Motor neuron (in vitro differentiated cells): ENCODE data around the gene ZNF90. TPM values are rescaled to one million over a fixed set of nuclear protein-coding genes. Genes with fewer than 3 reads are reported as not detected.
A peak's percentile ranks its signal among the peaks of the same experiment; 100 is the strongest.
"Not testable (repeated sequence)": the region's sequence is repeated elsewhere in the genome, so short reads cannot be mapped to it uniquely, and the experiment has no call there.

ENCODE experiments used
- ATAC-seq, 8 experiments: fragments of 200-7000 bp; cut with Tn5 transposase; replicated peaks in 6 of 8; 2 replicates each; pipeline ENCODE4 v1.8.0; 2021; ENCODE audit warnings: mild to moderate bottlenecking in 8 of 8, moderate library complexity in 8 of 8
- H3K27ac ChIP-seq, 2 donors: fragments of 250-450 bp; sonication (Bioruptor Pico); 2 replicates each; pipeline ENCODE4 v1.9.0; 2021; ENCODE audit warnings: antibody characterized with exemption in 2 of 2, mild to moderate bottlenecking in 2 of 2, moderate library complexity in 1 of 2
- H3K4me1 ChIP-seq, 2 donors: fragments of 250-450 bp; sonication (Bioruptor Pico); replicated peaks in 1 of 2; 2 replicates each; pipeline ENCODE4 v1.6.1; 2021; ENCODE audit warnings: antibody characterized with exemption in 2 of 2, mild to moderate bottlenecking in 2 of 2, moderate library complexity in 1 of 2
- H3K4me3 ChIP-seq, 5 donors: fragments of 250-450 bp; sonication (Bioruptor Pico); 2 replicates each; pipeline ENCODE4 v1.9.0; 2021; ENCODE audit warnings: antibody characterized with exemption in 5 of 5, mild to moderate bottlenecking in 5 of 5, moderate library complexity in 4 of 5
- WGBS, 10 experiments: fragments of 450-650 bp; shearing (Covaris generic); methylation state at CpG; one replicate each; pipeline ENCODE4 v1.0.0; 2022; 5-methylcytosine and 5-hydroxymethylcytosine counted together
- in situ Hi-C, 9 experiments: fragments of 400-800 bp; cut with MboI; loops; one replicate each; pipeline ENCODE4 v1.15.0; 2021; ENCODE audit warnings: low sequenced_read_pairs in 9 of 9, low pct_unique_long_range_greater_than_20kb in 2 of 9; ENCODE audit not compliant: unreplicated experiment in 9 of 9
- total RNA-seq, 8 experiments: library from RNA; unstranded; fragments of 300-600 nt; gene quantifications; 2 replicates each; pipeline versions ENCODE4 v1.2.3 to v1.2.4, GENCODE V29; 2022

ZNF90 gene
- total RNA-seq, 8 experiments from 2014 or later, result 0.36 to 7.1 (median 2.4) TPM; not detected in 1

DNA sequence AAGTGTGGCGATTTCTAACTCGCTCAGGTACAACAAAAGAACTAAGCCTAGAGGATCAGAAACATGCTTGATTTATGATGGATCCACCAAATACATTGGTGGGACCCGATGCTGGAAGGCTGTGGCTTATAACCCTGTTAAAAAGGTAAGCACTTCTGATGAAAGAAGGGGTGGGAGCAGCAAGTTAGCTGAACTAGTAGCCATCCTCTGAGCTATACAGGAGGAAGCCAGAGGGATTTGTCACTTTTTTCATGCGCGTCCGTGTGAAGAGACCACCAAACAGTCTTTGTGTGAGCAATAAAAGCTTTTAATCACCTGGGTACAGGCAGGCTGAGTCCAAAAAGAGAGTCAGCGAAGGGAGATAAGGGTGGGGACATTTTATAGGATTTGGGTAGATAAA lies 9.2 kb upstream of the ZNF90 start:
- H3K4me3 ChIP-seq, H3K4me1 ChIP-seq, H3K27ac ChIP-seq, in situ Hi-C loops, ATAC-seq: not testable (repeated sequence)
- 0 to 67% (median 58%) methylated on average over 1 to 6 of the region's 7 CpGs; no CpG with 5 or more reads in 2 of the 10 experiments for WGBS, 10 experiments

DNA sequence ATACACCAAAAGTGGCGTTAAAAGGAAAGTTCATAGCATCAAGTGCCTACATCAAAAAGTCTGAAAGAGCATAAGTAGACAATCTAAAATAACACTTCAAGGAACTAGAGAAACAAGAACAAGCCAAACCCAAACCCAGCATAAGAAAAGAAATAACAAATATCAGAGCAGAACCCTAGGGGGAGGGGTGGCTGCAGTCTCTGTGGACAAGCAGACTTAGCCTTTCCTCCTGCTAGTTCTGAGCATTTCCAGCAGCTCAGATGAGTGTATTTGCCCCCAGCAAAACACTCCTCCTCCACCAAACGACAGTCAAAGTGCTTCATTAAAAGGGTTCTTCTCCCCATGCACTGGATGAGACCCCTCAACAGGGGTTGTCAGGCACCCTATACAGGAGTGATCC lies 7.1 kb upstream of the ZNF90 start:
- no peak for ATAC-seq
- WGBS, 10 experiments, result 25 to 100% (median 71%) methylated on average over 1 to 2 of the region's 2 CpGs; no CpG with 5 or more reads in 3 of the 10 experiments
- H3K4me3 ChIP-seq, result no peak overlapping the region
- H3K27ac ChIP-seq, result no peak overlapping the region
- H3K4me1 ChIP-seq, result no peaks in the 10 kb centered on the region
- in situ Hi-C loops, result no loop called here

DNA sequence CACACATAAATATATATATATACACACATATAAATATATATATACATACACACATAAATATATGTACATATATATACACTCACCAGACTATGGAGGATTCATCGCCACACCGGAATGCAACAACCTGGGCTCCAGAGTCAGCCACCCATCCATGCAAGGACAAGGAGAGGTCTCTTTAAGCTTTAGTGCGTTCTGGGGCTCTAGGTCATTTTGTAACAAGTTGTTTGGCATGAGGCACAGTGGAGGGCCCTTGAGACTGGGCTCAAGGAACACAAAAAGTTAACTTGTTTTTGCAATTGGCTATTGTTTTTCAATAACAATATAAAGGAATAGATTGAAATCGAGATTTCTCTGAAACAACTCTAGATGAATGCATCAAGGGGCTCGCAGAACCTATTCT lies 4.9 kb upstream of the ZNF90 start:
- WGBS, 10 experiments, result 20 to 94% (median 82%) methylated on average over 1 to 5 of the region's 5 CpGs; no CpG with 5 or more reads in 2 of the 10 experiments
- Histone ChIP-seq H3K4me3 (no peak overlapping the region), H3K4me1 (no peaks in the 10 kb centered on the region), H3K27ac (no peak overlapping the region)
- in situ Hi-C loops, result no loop called here
- ATAC-seq, result no peak

DNA sequence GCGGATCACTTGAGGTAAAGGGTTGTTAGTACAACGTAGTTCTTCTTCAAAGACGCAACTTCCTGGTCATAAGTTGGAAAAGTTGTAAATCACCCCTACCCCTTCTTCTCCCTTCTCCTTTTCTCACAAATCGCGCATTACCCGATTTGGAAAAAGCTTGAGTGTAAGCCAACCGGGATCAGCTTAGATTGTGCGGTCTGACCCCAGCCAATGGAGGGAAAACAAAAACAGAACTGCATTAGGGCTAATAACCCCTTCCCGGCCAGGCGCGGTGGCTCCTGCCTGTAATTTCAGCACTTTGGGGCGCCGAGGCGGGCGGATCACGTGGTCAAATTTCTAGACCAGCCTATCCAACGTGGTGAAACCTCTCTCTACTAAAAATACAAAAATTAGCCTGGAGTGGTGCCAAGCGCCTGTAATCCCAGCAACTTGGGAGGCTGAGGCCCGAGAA lies 806 bp downstream of the ZNF90 start:
- Histone ChIP-seq H3K4me1 (no peaks in the 10 kb centered on the region), H3K27ac (no peak overlapping the region), H3K4me3 (peak overlapping the region; percentile 52 to 63 (median 60))
- WGBS, 10 experiments, result 0 to 7% (median 4%) methylated on average over 6 to 14 of the region's 19 CpGs; no CpG with 5 or more reads in 1 of the 10 experiments
- no peak for ATAC-seq
- in situ Hi-C loops, result no loop called here

DNA sequence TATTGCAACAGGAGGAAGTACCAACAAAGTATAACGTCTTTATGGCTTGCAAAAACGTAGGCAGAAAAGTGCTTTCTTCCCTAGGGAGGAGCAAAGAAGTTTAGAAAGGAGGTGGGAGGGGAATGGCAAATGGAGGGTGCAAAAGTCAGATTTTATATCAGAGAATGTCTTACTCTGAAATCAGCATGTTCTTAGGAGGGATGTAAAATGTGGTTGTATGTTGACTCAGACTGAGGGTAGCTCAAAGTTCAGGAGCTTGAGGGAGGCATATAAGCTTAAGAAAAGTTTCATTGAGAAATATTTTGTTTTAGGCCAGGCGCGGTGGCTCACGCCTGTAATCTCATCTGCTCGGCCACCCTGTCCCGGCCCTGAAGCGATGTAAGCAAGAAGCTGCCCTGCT lies 1.7 kb downstream of the ZNF90 start:
- Histone ChIP-seq H3K4me3 (peak overlapping the region in 2 of 5 donors; percentile 56 to 63), H3K27ac (no peak overlapping the region), H3K4me1 (no peaks in the 10 kb centered on the region)
- in situ Hi-C loops, result no loop called here
- no peak for ATAC-seq
- 0 to 66% (median 7%) methylated on average over 1 to 7 of the region's 8 CpGs for WGBS, 10 experiments

DNA sequence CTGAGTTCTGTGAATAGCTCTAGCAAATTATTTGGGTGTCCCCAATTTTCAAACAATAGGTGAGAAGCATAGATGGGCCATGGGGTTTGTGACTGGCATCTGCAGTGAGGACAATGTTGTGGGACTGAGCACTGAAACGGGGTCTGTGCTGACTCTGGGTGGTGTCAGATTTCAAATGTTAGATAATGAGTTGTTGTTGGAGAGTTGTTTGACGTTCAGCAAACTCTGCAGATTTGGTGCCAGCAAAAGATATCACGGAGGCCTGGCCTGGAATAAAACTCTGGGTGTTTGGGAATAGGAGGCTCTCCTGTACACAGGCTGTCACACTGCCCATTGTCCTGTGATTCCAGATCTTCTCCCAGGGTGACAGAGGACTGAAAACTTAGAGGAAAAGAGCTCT lies 2.9 kb downstream of the ZNF90 start:
- in situ Hi-C loops, result no loop called here
- H3K4me1 ChIP-seq, result no peaks in the 10 kb centered on the region
- 33 to 83% (median 54%) methylated on average over 1 to 3 of the region's 3 CpGs; no CpG with 5 or more reads in 4 of the 10 experiments for WGBS, 10 experiments
- no peak overlapping the region for H3K4me3 ChIP-seq
- no peak for ATAC-seq
- H3K27ac ChIP-seq, result no peak overlapping the region

DNA sequence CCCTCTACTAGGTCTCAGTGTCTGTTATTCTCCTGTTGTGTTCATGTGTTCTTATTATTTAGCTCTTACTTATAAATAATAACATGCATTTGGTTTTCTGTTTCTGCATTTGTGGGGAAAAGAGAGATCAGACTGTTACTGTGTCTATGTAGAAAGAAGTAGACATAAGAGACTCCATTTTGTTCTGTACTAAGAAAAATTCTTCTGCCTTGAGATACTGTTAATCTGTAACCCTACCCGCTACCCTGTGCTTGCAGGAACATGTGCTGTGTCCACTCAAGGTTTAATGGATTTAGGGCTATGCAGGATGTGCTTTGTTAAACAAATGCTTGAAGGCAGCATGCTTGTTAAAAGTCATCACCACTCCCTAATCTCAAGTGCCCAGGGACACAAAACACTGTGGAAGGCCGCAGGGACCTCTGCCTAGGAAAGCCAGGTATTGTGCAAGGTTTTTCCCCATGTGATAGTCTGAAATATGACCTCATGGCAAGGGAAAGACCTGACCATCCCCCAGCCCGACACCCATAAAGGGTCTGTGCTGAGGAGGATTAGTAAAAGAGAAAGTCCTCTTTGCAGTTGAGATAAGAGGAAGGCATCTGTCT lies 4.5 kb downstream of the ZNF90 start:
- H3K27ac ChIP-seq, H3K4me1 ChIP-seq, in situ Hi-C loops, ATAC-seq, H3K4me3 ChIP-seq: not testable (repeated sequence)
- 17 to 82% (median 54%) methylated on average over 1 to 2 of the region's 3 CpGs; no CpG with 5 or more reads in 4 of the 10 experiments for WGBS, 10 experiments

DNA sequence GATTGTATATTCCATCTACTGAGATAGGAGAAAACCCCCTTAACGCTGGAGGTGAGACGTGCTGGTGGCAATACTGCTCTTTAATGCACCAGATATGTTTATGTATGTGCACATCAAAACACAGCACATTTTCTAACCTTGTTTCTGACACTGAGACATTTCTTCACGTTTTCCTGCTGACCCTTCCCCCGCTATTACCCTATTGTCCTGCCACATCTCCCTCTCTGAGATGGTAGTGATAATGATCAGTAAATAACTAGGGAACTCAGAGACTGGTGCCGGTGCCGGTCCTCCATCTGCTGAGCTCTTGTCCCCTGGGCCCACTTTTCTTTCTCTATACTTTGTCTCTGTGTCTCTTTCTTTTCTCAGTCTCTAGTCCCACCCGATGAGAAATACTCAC lies 5.1 kb downstream of the ZNF90 start:
- in situ Hi-C loops, H3K27ac ChIP-seq, H3K4me1 ChIP-seq, ATAC-seq, H3K4me3 ChIP-seq: not testable (repeated sequence)
- 36 to 100% (median 80%) methylated on average over 1 to 5 of the region's 7 CpGs; no CpG with 5 or more reads in 2 of the 10 experiments for WGBS, 10 experiments

DNA sequence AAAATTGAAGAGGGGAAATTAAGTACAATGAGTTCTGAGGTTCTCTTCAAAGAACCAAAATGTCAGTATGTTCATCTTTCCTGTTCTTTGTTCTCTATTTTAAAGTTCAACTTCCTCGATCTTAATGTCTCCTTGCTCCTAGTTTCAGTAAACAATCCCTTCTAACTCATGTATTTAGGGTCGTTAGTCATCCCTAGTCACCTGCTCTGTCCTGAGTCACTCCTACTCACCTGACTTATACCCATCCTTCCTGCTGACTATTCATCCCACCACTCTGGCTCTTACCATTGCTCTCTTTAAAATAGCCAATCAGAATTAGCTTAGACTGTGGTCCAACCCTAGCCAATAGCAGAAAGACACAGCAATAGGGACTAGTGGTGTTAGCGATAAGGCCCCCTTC lies 24.3 kb downstream of the ZNF90 start:
- Histone ChIP-seq H3K27ac (no peak overlapping the region), H3K4me3 (no peak overlapping the region), H3K4me1 (no peaks in the 10 kb centered on the region)
- ATAC-seq, result no peak
- 13 to 100% (median 80%) methylated on average over 1 to 3 of the region's 3 CpGs; no CpG with 5 or more reads in 1 of the 10 experiments for WGBS, 10 experiments
- in situ Hi-C loops, result no loop called here

DNA sequence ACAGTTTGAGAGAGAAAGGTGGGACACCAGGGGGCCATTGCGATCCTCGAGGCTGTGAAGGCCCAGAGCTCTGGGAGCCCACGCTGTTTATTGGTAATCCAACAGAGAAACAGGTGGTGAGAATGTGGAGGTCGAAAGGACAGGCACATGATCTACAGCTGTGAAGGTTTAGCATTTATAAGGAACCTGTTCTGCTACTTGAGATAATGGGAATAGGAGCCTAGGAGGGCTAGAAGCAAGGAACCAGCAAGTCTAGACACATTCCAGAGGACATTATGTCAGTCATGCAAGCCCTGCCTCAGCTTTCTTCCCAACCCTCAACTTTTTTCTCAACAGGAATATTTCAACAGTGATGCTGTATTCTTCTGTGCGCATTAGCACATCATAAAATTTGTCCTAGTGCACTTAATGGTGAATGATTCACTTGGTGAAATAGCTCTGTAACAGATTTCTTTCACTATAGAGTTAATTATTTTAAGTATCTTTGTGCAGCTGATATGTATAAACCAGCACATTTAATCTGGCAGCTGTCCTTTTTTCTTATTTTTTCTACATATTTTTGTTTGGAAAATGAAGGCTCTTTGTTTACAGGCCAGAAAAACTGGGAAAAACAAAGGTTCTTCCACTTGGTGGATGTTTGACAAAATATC lies 25.4 kb downstream of the ZNF90 start:
- in situ Hi-C loops, result no loop called here
- H3K4me1 ChIP-seq, result no peaks in the 10 kb centered on the region
- no peak for ATAC-seq
- no peak overlapping the region for H3K27ac ChIP-seq
- H3K4me3 ChIP-seq, result no peak overlapping the region
- WGBS, 10 experiments, result 21 to 100% (median 86%) methylated on average over 1 to 5 of the region's 5 CpGs; no CpG with 5 or more reads in 2 of the 10 experiments

DNA sequence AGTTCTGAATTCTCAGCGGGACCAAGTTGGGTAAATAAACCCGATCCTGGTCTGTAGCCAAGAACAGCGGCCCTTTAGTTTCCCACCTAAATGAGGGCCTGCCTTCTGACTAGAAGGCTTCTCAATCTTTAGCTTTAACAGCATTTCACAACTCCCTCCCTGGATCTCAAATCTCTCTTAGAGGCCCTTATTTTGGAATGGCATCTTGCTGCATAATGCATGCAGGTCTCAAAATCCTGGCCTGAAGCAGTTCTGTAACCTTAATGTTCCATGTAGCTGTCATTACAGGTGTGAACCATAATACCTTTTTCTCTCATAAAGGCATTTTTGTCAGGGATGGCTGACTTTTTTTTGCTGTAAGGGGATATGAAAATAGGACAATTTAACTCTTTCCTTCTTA lies 29.5 kb downstream of the ZNF90 start:
- in situ Hi-C loops, result no loop called here
- H3K27ac ChIP-seq, result no peak overlapping the region
- no peak for ATAC-seq
- 43 to 100% (median 75%) methylated on average over 1 to 3 of the region's 3 CpGs; no CpG with 5 or more reads in 3 of the 10 experiments for WGBS, 10 experiments
- no peaks in the 10 kb centered on the region for H3K4me1 ChIP-seq
- H3K4me3 ChIP-seq, result no peak overlapping the region

DNA sequence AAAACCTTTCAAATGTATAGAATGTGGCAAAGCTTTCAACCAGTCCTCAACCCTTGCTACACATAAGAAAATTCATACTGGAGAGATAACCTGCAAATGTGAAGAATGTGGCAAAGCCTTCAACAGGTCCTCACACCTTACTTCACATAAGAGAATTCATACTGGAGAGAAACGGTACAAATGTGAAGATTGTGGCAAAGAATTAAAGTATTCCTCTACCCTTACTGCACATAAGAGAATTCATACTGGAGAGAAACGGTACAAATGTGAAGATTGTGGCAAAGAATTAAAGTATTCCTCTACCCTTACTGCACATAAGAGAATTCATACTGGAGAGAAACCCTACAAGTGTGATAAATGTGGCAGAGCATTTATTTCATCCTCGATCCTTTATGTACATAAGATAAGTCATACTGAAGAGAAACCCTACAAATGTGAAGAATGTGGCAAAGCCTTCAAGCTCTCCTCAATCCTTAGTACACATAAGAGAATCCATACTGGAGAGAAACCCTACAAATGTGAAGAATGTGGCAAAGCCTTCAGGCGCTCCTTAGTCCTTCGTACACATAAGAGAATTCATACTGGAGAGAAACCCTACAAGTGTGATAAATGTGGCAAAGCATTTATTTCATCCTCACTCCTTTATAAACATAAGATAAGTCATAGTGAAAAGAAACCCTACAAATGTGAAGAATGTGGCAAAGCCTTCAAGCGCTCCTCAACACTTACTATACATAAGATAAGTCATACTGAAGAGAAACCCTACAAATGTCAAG lies 40.5 kb downstream of the ZNF90 start:
- ATAC-seq, H3K4me3 ChIP-seq, H3K27ac ChIP-seq, H3K4me1 ChIP-seq, in situ Hi-C loops: not testable (repeated sequence)
- WGBS, 10 experiments, result 83 to 100% (median 97%) methylated on average over 2 to 6 of the region's 6 CpGs

DNA sequence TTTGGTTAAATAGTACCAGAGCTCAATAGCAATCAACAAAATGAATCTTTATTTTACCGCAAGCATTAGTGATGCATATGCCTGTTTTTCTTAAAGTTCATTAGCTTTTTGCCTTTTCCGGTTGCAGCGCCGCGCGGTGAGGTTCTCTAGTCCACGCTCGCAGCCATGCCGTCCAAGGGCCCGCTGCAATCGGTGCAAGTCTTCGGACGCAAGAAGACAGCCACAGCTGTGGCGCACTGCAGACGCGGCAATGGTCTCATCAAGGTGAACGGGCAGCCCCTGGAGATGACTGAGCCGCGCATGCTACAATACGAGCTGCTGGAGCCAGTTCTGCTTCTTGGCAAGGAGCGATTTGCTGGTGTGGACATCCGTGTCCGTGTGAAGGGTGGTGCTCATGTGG lies 47.1 kb downstream of the ZNF90 start:
- in situ Hi-C loops, result no loop called here
- 87 to 100% (median 95%) methylated on average over 1 to 22 of the region's 23 CpGs; no CpG with 5 or more reads in 2 of the 10 experiments for WGBS, 10 experiments
- no peak for ATAC-seq
- Histone ChIP-seq H3K4me1 (no peaks in the 10 kb centered on the region), H3K4me3 (no peak overlapping the region), H3K27ac (no peak overlapping the region)
